ENCODE data around the gene TRAF2.

The TRAF2 gene

GRCh38 chr9:136937186-136938001 lies 51.1 kb downstream of the TRAF2 start:
- no peak for DNase-seq
- no CpG with 5 or more reads among the region's 15 CpGs for WGBS (ENCODE audit: extremely low coverage, insufficient coverage, low lambda C conversion rate)
- H4K5ac ChIP-seq (ENCODE audit: low read length), result no peak overlapping the region

DNA sequence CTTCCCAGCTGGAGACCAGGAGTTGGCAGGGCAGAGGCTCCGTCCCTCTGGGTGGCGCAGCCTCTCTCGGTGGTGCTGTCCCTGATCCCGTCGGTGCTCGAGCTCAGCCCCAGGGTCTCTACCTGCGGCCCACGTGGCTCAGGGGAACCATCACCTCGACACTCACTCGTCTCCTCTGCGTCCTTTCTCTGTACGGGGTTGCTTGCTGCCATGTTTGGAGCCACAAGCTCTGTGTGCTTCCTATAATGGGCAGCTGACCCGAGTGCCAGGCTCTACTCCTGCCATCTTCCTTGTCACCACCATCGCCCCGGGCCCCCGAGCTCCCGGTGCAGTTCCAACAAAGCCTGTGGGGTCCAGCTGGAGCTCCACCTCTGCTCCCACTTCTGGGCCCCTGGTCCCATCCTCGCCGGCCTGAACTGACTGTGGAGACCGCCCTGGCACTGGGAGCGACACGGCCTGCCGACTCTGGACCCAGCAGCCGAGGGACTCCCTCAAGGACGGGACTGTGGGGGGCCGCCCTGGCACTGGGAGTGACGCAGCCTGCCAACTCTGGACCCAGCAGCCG lies 53.2 kb downstream of the TRAF2 start:
- no peaks in the 10 kb centered on the region for H3K4me1 ChIP-seq (ENCODE audit: control insufficient read depth, low read depth, low read length)
- H3K27me3 ChIP-seq (ENCODE audit: insufficient read depth, low read length, poor library complexity), result no peaks in the 10 kb centered on the region
- no peak overlapping the region for H2BK120ac ChIP-seq (ENCODE audit: low read depth, low read length)
- WGBS (ENCODE audit: extremely low coverage, insufficient coverage, low lambda C conversion rate), result no CpG with 5 or more reads among the region's 28 CpGs
- H3K79me1 ChIP-seq (ENCODE audit: low read length), result peaks cover 2% of the 10 kb centered on the region
- no peak overlapping the region for H3K56ac ChIP-seq (ENCODE audit: low read length)
- H2AK5ac ChIP-seq (ENCODE audit: low read length), result no peak overlapping the region
- peaks cover 3% of the 10 kb centered on the region for H3K79me2 ChIP-seq (ENCODE audit: control insufficient read depth, insufficient read depth, low read length)
- peaks cover 12% of the 10 kb centered on the region for H3K36me3 ChIP-seq (ENCODE audit: control insufficient read depth, insufficient read depth, low read length)
- no peak overlapping the region for H3K4ac ChIP-seq (ENCODE audit: low read depth, low read length)
- DNase-seq, result no peak
- H2BK15ac ChIP-seq (replicated peaks; ENCODE audit: low read depth), result no peak overlapping the region
- H3K9ac ChIP-seq (ENCODE audit: low read length), result no peak overlapping the region
- no peak overlapping the region for H4K8ac ChIP-seq (ENCODE audit: low read depth, low read length)
- no peak overlapping the region for H2BK5ac ChIP-seq (ENCODE audit: low read length)
- H3K4me2 ChIP-seq (ENCODE audit: low read length), result no peak overlapping the region
- H3K18ac ChIP-seq (ENCODE audit: low read length), result no peak overlapping the region
- no peak overlapping the region for H3K23ac ChIP-seq (ENCODE audit: low read length)
- no peak overlapping the region for H3K27ac ChIP-seq (ENCODE audit: low read depth, low read length)
- no peak overlapping the region for H4K5ac ChIP-seq (ENCODE audit: low read length)
- no peak overlapping the region for H3K4me3 ChIP-seq (ENCODE audit: low read length)

More at GRCh38 chr9:136937186-136938001, 51.1 kb downstream of the TRAF2 start:
- Histone ChIP-seq H2BK5ac (ENCODE audit: low read length) (no peak overlapping the region), H3K27me3 (ENCODE audit: insufficient read depth, low read length, poor library complexity) (no peaks in the 10 kb centered on the region), H3K4me1 (ENCODE audit: control insufficient read depth, low read depth, low read length) (no peaks in the 10 kb centered on the region), H2BK15ac (replicated peaks; ENCODE audit: low read depth) (no peak overlapping the region), H3K23ac (ENCODE audit: low read length) (no peak overlapping the region), H3K4me2 (ENCODE audit: low read length) (no peak overlapping the region), H3K56ac (ENCODE audit: low read length) (no peak overlapping the region), H3K27ac (ENCODE audit: low read depth, low read length) (no peak overlapping the region), H3K18ac (ENCODE audit: low read length) (no peak overlapping the region), H3K36me3 (ENCODE audit: control insufficient read depth, insufficient read depth, low read length) (peaks cover 12% of the 10 kb centered on the region), H3K4ac (ENCODE audit: low read depth, low read length) (no peak overlapping the region), H2BK120ac (ENCODE audit: low read depth, low read length) (no peak overlapping the region), H3K79me1 (ENCODE audit: low read length) (no peaks in the 10 kb centered on the region), H2AK5ac (ENCODE audit: low read length) (no peak overlapping the region), H4K8ac (ENCODE audit: low read depth, low read length) (no peak overlapping the region), H3K79me2 (ENCODE audit: control insufficient read depth, insufficient read depth, low read length) (no peaks in the 10 kb centered on the region), H3K9ac (ENCODE audit: low read length) (no peak overlapping the region), H3K4me3 (ENCODE audit: low read length) (no peak overlapping the region)

DNA sequence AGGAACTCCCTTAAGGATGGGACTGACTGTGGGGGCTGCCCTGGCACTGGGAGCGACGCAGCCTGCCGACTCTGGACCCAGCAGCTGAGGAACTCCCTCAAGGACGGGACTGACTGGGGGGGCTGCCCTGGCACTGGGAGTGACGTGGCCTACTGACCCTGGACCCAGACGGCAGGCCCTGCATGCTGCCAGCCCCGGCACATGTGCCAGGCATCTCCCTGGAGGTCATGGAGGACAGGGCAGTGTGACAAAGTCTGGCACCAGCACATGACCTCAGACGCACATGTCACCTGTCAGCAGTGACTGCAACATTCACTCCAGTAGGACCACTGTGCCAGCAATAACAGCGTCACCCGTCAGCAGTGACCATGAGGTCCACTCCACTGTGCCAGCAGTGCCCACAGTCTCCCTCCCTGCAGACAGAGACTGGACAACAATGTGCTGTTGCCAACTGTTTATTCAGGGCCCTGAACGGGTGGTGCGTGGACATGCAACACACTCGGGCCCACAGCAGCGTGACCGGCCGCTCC lies 53.7 kb downstream of the TRAF2 start:
- Histone ChIP-seq H3K9ac (ENCODE audit: low read length) (no peak overlapping the region), H2BK15ac (replicated peaks; ENCODE audit: low read depth) (no peak overlapping the region), H2BK120ac (ENCODE audit: low read depth, low read length) (no peak overlapping the region), H3K4me1 (ENCODE audit: control insufficient read depth, low read depth, low read length) (no peaks in the 10 kb centered on the region), H3K23ac (ENCODE audit: low read length) (no peak overlapping the region), H3K36me3 (ENCODE audit: control insufficient read depth, insufficient read depth, low read length) (peaks cover 12% of the 10 kb centered on the region), H3K4me2 (ENCODE audit: low read length) (no peak overlapping the region), H2BK5ac (ENCODE audit: low read length) (no peak overlapping the region), H3K27me3 (ENCODE audit: insufficient read depth, low read length, poor library complexity) (no peaks in the 10 kb centered on the region), H2AK5ac (ENCODE audit: low read length) (no peak overlapping the region), H4K5ac (ENCODE audit: low read length) (no peak overlapping the region), H3K79me1 (ENCODE audit: low read length) (peaks cover 2% of the 10 kb centered on the region), H3K4ac (ENCODE audit: low read depth, low read length) (no peak overlapping the region), H4K8ac (ENCODE audit: low read depth, low read length) (no peak overlapping the region), H3K18ac (ENCODE audit: low read length) (no peak overlapping the region), H3K27ac (ENCODE audit: low read depth, low read length) (no peak overlapping the region), H3K79me2 (ENCODE audit: control insufficient read depth, insufficient read depth, low read length) (peaks cover 3% of the 10 kb centered on the region), H3K4me3 (ENCODE audit: low read length) (no peak overlapping the region), H3K56ac (ENCODE audit: low read length) (no peak overlapping the region)
- no CpG with 5 or more reads among the region's 16 CpGs for WGBS (ENCODE audit: extremely low coverage, insufficient coverage, low lambda C conversion rate)
- DNase-seq, result no peak

DNA sequence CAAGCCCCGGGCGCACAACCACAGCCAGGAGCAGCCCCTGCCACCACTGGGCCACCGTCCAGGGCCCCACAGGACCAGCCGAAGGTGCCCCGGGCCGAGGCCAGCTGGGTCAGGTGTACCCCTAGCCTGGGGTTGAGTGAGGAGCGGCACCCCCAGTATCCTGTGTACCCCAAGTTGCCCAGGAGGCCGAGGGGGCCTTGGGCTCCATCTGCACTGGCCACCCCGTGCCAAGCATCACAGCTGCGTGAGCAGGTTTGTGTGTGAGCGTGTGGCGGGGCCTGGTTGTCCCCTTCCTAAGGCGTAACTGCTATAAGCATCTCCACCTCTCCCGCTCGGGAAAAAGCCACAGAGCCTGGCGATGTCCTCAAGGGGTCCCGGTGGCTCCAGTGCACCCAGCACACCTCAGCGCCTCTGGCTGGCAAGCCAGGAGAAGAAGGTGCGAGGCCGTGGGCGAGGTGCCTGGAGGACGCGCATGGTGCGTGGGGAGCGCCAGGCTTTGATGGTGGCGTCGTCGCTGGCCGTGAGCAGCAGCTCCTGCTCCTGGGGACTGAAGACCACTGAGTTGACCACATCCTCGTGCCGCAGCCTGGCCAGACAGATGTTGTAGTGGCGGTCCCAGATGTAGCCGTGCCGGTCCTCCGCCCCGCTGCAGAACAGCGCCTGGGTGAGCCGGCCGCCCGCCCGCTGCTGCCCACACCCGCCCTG lies 54.4 kb downstream of the TRAF2 start:
- Histone ChIP-seq H3K27me3 (ENCODE audit: insufficient read depth, low read length, poor library complexity) (no peaks in the 10 kb centered on the region), H3K23ac (ENCODE audit: low read length) (no peak overlapping the region), H3K79me1 (ENCODE audit: low read length) (peaks cover 2% of the 10 kb centered on the region), H3K4me1 (ENCODE audit: control insufficient read depth, low read depth, low read length) (no peaks in the 10 kb centered on the region), H2AK5ac (ENCODE audit: low read length) (no peak overlapping the region), H3K79me2 (ENCODE audit: control insufficient read depth, insufficient read depth, low read length) (peaks cover 3% of the 10 kb centered on the region), H3K4me2 (ENCODE audit: low read length) (no peak overlapping the region), H3K27ac (ENCODE audit: low read depth, low read length) (no peak overlapping the region), H3K4me3 (ENCODE audit: low read length) (no peak overlapping the region), H3K36me3 (ENCODE audit: control insufficient read depth, insufficient read depth, low read length) (peaks cover 12% of the 10 kb centered on the region), H4K8ac (ENCODE audit: low read depth, low read length) (no peak overlapping the region), H4K5ac (ENCODE audit: low read length) (no peak overlapping the region), H2BK15ac (replicated peaks; ENCODE audit: low read depth) (no peak overlapping the region), H3K56ac (ENCODE audit: low read length) (no peak overlapping the region), H2BK5ac (ENCODE audit: low read length) (no peak overlapping the region), H3K9ac (ENCODE audit: low read length) (no peak overlapping the region), H3K4ac (ENCODE audit: low read depth, low read length) (no peak overlapping the region), H2BK120ac (ENCODE audit: low read depth, low read length) (no peak overlapping the region), H3K18ac (ENCODE audit: low read length) (no peak overlapping the region)
- WGBS (ENCODE audit: extremely low coverage, insufficient coverage, low lambda C conversion rate), result no CpG with 5 or more reads among the region's 42 CpGs
- DNase-seq, result no peak

DNA sequence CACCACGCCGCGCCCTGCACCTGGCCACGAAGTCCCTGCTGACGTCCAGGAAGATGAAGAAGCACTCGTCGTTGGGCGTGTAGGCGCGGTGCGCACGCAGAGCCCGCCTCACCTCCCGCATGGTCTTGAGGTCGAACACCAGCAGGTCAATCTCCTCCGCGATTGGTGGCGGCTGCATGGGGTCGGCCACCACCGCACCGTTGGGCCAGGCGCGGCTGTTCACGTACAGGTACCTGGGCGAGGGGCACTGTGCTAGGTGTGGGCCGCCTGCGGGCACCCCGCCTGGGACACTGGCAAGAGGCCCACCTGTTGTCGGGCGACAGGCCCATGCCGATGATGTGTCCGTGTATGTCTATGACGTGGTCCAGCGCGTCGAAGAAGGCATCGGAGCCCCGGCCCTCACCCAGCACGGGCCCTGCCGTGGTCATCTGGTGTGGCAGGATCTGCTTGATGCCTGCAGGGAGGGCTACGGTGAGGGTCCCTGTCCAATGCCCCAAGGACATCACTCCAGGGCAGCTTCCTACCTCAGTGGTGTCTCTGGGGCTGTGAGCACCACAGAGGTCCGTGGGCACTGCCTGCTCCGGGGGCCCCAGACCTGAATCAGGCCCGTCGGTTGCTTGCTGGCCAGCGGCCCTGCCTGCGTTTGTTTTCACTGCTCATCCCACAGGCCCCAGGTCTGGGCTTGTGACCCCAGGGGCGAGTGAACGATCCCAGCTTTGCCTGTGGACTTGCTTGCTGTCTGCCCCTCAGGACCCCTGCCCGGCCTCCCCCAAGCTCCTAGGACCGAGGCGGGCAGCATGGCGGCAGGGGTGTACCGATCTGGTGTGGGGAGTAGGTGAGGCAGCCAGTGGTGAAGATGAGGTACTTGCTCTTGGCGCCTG lies 55.2 kb downstream of the TRAF2 start:
- Histone ChIP-seq H3K79me1 (ENCODE audit: low read length) (peaks cover 2% of the 10 kb centered on the region), H3K18ac (ENCODE audit: low read length) (no peak overlapping the region), H3K23ac (ENCODE audit: low read length) (no peak overlapping the region), H3K9ac (ENCODE audit: low read length) (no peak overlapping the region), H3K4me1 (ENCODE audit: control insufficient read depth, low read depth, low read length) (no peaks in the 10 kb centered on the region), H2AK5ac (ENCODE audit: low read length) (no peak overlapping the region), H3K4me2 (ENCODE audit: low read length) (no peak overlapping the region), H2BK15ac (replicated peaks; ENCODE audit: low read depth) (no peak overlapping the region), H3K27ac (ENCODE audit: low read depth, low read length) (no peak overlapping the region), H3K36me3 (ENCODE audit: control insufficient read depth, insufficient read depth, low read length) (peaks cover 12% of the 10 kb centered on the region), H3K27me3 (ENCODE audit: insufficient read depth, low read length, poor library complexity) (no peaks in the 10 kb centered on the region), H3K56ac (ENCODE audit: low read length) (no peak overlapping the region), H3K4me3 (ENCODE audit: low read length) (no peak overlapping the region), H3K4ac (ENCODE audit: low read depth, low read length) (no peak overlapping the region), H4K8ac (ENCODE audit: low read depth, low read length) (no peak overlapping the region), H2BK5ac (ENCODE audit: low read length) (no peak overlapping the region), H2BK120ac (ENCODE audit: low read depth, low read length) (no peak overlapping the region), H3K79me2 (ENCODE audit: control insufficient read depth, insufficient read depth, low read length) (peaks cover 3% of the 10 kb centered on the region), H4K5ac (ENCODE audit: low read length) (no peak overlapping the region)
- DNase-seq, result no peak
- no CpG with 5 or more reads among the region's 55 CpGs for WGBS (ENCODE audit: extremely low coverage, insufficient coverage, low lambda C conversion rate)

All from mesendoderm (in vitro differentiated cells).